ENCODE results near the gene SERPINB5. TPM values are rescaled to one million over a fixed set of nuclear protein-coding genes. Genes with fewer than 3 reads are reported as not detected.

The SERPINB5 gene
- total and polyA plus RNA-seq, 8 donors = 0.44 TPM; not detected in 7

GRCh38 chr18:63480915-63481314 is 4.2 kb downstream of the SERPINB5 start:
- TF ChIP-seq, protein P1, sequence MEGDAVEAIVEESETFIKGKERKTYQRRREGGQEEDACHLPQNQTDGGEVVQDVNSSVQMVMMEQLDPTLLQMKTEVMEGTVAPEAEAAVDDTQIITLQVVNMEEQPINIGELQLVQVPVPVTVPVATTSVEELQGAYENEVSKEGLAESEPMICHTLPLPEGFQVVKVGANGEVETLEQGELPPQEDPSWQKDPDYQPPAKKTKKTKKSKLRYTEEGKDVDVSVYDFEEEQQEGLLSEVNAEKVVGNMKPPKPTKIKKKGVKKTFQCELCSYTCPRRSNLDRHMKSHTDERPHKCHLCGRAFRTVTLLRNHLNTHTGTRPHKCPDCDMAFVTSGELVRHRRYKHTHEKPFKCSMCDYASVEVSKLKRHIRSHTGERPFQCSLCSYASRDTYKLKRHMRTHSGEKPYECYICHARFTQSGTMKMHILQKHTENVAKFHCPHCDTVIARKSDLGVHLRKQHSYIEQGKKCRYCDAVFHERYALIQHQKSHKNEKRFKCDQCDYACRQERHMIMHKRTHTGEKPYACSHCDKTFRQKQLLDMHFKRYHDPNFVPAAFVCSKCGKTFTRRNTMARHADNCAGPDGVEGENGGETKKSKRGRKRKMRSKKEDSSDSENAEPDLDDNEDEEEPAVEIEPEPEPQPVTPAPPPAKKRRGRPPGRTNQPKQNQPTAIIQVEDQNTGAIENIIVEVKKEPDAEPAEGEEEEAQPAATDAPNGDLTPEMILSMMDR (IDR thresholded peaks at IDR 0.05) = no peak
- DNase-seq = no peak
- WGBS, 2 donors = 69 to 74% methylated on average over 2 of the region's 2 CpGs
- ATAC-seq = no peak
- Histone ChIP-seq H3K27me3 (no peaks in the 10 kb centered on the region), H3K36me3 (no peaks in the 10 kb centered on the region), H3K4me3 (no peak overlapping the region), H3K4me1 (no peaks in the 10 kb centered on the region), H3K27ac (no peak overlapping the region), H3K9me3 (no peaks in the 10 kb centered on the region)
- FAIRE-seq = no peak
- intact Hi-C loops (cut with DNase I) = no loop called here

DNA sequence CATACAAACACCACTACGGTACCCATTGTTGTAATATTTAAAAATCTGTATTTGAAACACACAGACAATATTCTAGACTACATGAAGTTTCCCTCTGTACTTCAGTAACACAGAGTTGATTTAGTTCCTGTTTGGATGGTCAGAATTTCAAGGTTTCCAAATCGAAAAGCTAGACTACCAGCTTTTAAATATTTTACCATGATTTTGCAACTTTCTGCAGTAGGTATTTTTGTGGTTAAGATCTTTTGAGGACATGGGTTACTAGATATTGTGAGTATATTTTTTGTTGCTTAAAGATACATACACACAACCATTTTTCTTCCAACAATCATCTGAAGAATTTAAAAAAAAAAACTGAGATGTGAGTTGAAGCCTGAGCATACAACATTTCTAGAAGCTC is 10.9 kb downstream of the SERPINB5 start:
- no peaks in the 10 kb centered on the region for H3K27me3 ChIP-seq
- no peaks in the 10 kb centered on the region for H3K9me3 ChIP-seq
- no peak overlapping the region for H3K4me3 ChIP-seq
- 62 to 73% methylated on average over 2 of the region's 2 CpGs for WGBS, 2 donors
- no peaks in the 10 kb centered on the region for H3K4me1 ChIP-seq
- no peak for FAIRE-seq
- no peak for ATAC-seq
- no peak overlapping the region for H3K27ac ChIP-seq
- no peak for DNase-seq
- TF ChIP-seq, protein P1 (IDR thresholded peaks at IDR 0.05) = no peak
- intact Hi-C loops (cut with DNase I) = no loop called here
- no peaks in the 10 kb centered on the region for H3K36me3 ChIP-seq

DNA sequence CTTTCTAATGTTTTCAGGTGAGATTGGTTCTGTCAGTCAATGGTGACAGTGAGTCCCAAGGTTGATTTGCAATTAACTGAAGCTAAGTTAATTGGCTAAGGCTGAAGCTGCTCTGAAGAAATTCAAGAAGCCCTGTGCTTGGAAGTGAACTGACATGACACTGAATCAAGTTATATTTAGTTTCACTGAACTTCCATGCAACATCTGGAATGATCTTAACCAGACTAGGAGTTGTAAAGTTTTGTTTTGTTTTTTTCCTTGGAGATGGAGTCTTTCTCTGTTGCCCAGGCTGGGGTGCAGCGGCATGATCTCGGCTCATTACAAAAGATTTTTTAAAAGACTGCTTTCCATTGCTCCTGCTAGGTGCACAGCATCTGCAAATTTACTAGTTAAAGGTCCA is 11.4 kb downstream of the SERPINB5 start:
- FAIRE-seq (no peak), ATAC-seq (no peak), DNase-seq (no peak)
- H3K4me3 ChIP-seq = no peak overlapping the region
- H3K27me3 ChIP-seq = no peaks in the 10 kb centered on the region
- intact Hi-C loops (cut with DNase I) = no loop called here
- no peaks in the 10 kb centered on the region for H3K9me3 ChIP-seq
- 80 to 92% methylated on average over 2 of the region's 2 CpGs for WGBS, 2 donors
- TF ChIP-seq, protein P1 (IDR thresholded peaks at IDR 0.05) = no peak
- H3K4me1 ChIP-seq = no peaks in the 10 kb centered on the region
- no peak overlapping the region for H3K27ac ChIP-seq
- no peaks in the 10 kb centered on the region for H3K36me3 ChIP-seq

GRCh38 chr18:63492851-63493250 is 16.1 kb downstream of the SERPINB5 start:
- no peaks in the 10 kb centered on the region for H3K4me1 ChIP-seq
- WGBS, 2 donors = 49 to 67% methylated on average over 3 of the region's 3 CpGs
- no peak overlapping the region for H3K4me3 ChIP-seq
- DNase-seq = no peak
- H3K27ac ChIP-seq = no peak overlapping the region
- H3K9me3 ChIP-seq = no peaks in the 10 kb centered on the region
- intact Hi-C loops (cut with DNase I) = no loop called here
- H3K27me3 ChIP-seq = no peaks in the 10 kb centered on the region
- H3K36me3 ChIP-seq = no peaks in the 10 kb centered on the region
- TF ChIP-seq, protein P1 (IDR thresholded peaks at IDR 0.05) = no peak
- no peak for FAIRE-seq
- ATAC-seq = no peak

DNA sequence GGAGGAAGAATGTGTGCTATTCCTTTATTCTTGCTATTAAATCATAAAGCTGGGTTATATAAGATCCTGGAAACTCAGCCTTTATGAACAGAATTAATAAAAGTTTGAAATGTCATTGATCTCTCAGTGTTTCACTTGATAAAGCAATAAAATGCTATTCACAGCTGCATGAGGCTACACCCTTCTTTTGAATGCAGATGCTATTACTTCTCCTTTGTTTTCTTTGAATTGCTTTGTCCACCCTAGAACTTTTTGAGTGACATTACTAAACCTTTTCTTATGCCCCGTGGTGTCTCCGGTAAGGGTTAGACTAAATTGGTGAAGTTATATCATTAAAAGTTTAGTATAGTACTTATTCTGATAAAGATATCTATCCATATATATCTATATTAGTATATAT is 18.9 kb downstream of the SERPINB5 start:
- TF ChIP-seq, protein P1 (IDR thresholded peaks at IDR 0.05) = no peak
- no peak overlapping the region for H3K27ac ChIP-seq
- FAIRE-seq (no peak), ATAC-seq (no peak), DNase-seq (no peak)
- 69 to 82% methylated on average over 2 of the region's 2 CpGs for WGBS, 2 donors
- H3K36me3 ChIP-seq = no peaks in the 10 kb centered on the region
- intact Hi-C loops (cut with DNase I) = no loop called here
- no peaks in the 10 kb centered on the region for H3K27me3 ChIP-seq
- no peaks in the 10 kb centered on the region for H3K4me1 ChIP-seq
- H3K9me3 ChIP-seq = no peaks in the 10 kb centered on the region
- H3K4me3 ChIP-seq = no peak overlapping the region

All from pancreas (tissue), 10 donors.